Stimulated activated naive CD4-positive, alpha-beta T cell treated with Interleukin-2 at 50 U/mL for 16 hours (primary cell): ENCODE measurements around the gene TRIM4.

Experiments used
- DNase-seq: peaks from one replicate; lab custom pipeline; 2025; lab: John Stamatoyannopoulos, UW

Gene TRIM4

GRCh38 chr7:99843808-99844207, 75.5 kb downstream of the TRIM4 start:
- no peak for DNase-seq

GRCh38 chr7:99842926-99843325, 76.4 kb downstream of the TRIM4 start:
- DNase-seq, result no peak
